Natural killer cell (primary cell): ENCODE data around the gene ETV1. TPM values are rescaled to one million over a fixed set of nuclear protein-coding genes. Genes with fewer than 3 reads are reported as not detected.
A peak's percentile ranks its signal among the peaks of the same experiment; 100 is the strongest.

Experiments
- ATAC-seq, 3 donors: fragments of 150-1000 bp in 2 of 3; fragments of 200-7000 bp in 1 of 3; cut with Tn5 transposase; 1 replicate in 1 of 3; 2 replicates in 2 of 3; pipeline ENCODE4 v1.10.0; 2021; ENCODE audit warnings: mild to moderate bottlenecking in 2 of 3, moderate library complexity in 2 of 3
- DNase-seq, 2 donors: peaks; one replicate each; pipeline versions ENCODE4 v3.0.0 to v3.0.0-alpha.2; 2013 to 2021; ENCODE audit warnings: mixed read lengths in 1 of 2
- H3K27ac ChIP-seq: one replicate; pipeline ENCODE4 v1.5.1; 2013; ENCODE audit warnings: mild to moderate bottlenecking, low read length
- H3K27me3 ChIP-seq: one replicate; pipeline ENCODE4 v1.6.1; 2013; ENCODE audit warnings: low read length; ENCODE audit not compliant: control insufficient read depth, insufficient read depth
- H3K36me3 ChIP-seq: one replicate; pipeline ENCODE4 v1.6.1; 2013; ENCODE audit warnings: low read length; ENCODE audit not compliant: control insufficient read depth, insufficient read depth
- H3K4me1 ChIP-seq: one replicate; pipeline ENCODE4 v1.6.1; 2013; ENCODE audit warnings: low read length; ENCODE audit not compliant: control insufficient read depth, insufficient read depth
- H3K4me3 ChIP-seq: one replicate; pipeline ENCODE4 v1.5.1; 2013; ENCODE audit warnings: low read length
- H3K9me3 ChIP-seq: one replicate; pipeline ENCODE4 v1.6.1; 2013; ENCODE audit warnings: low read length; ENCODE audit not compliant: control insufficient read depth, insufficient read depth
- H3K27ac Mint-ChIP-seq, 2 donors: one replicate each; pipeline ENCODE4 v1.8.0; 2022; ENCODE audit warnings: mild to moderate bottlenecking in 2 of 2, mixed read lengths in 2 of 2, moderate library complexity in 1 of 2
- H3K27me3 Mint-ChIP-seq, 2 donors: one replicate each; pipeline ENCODE4 v1.8.0; 2022; ENCODE audit warnings: low read depth in 2 of 2, mixed read lengths in 2 of 2
- H3K36me3 Mint-ChIP-seq: one replicate; pipeline ENCODE4 v1.8.0; 2022; ENCODE audit warnings: mixed read lengths
- H3K4me1 Mint-ChIP-seq, 2 donors: one replicate each; pipeline ENCODE4 v1.8.0; 2022; ENCODE audit warnings: mixed read lengths in 2 of 2
- H3K4me3 Mint-ChIP-seq: one replicate; pipeline ENCODE4 v1.8.0; 2022; ENCODE audit warnings: mild to moderate bottlenecking, moderate library complexity, mixed read lengths
- H3K9me3 Mint-ChIP-seq, 2 donors: one replicate each; pipeline ENCODE4 v1.8.0; 2022; ENCODE audit warnings: mixed read lengths in 2 of 2
- CTCF ChIP-seq: fragments of 200-600 bp; IDR thresholded peaks from one replicate; pipeline ENCODE4 v1.8.0; 2022; ENCODE audit warnings: antibody characterized with exemption
- WGBS: methylation state at CpG from one replicate; pipeline ENCODE4 v1.1.7; 2013; ENCODE audit warnings: missing lambda C conversion rate; ENCODE audit not compliant: insufficient coverage; 5-methylcytosine and 5-hydroxymethylcytosine counted together
- intact Hi-C: fragments of 100-400 bp; cut with micrococcal nuclease; formaldehyde crosslinking; loops from one replicate; pipeline ENCODE4 v1.14.2; 2022
- total RNA-seq, 4 donors: library from RNA; stranded (reverse); fragments of 120-200 nt in 1 of 4; gene quantifications; one replicate each; pipeline versions ENCODE4 v1.2.3 to v1.2.4, GENCODE V29; 2013 to 2022

ETV1 gene
- total RNA-seq, 3 donors from 2014 or later (not counting 1 experiment from before 2014, with no cell fraction given), result 0.53 TPM; not detected in 2

GRCh38 chr7:14009453-14010418 lies 20.3 kb upstream of the ETV1 start:
- Mint-ChIP-seq H3K9me3 (no peaks in the 10 kb centered on the region), H3K27me3 (peaks cover 0 to 7% of the 10 kb centered on the region in 2 donors), H3K36me3 (no peaks in the 10 kb centered on the region), H3K4me3 (peak overlapping the region; percentile 42), H3K4me1 (peaks cover 0 to 9% of the 10 kb centered on the region in 2 donors), H3K27ac (peak overlapping the region in 1 of 2 donors; percentile 35)
- no peak overlapping the region for H3K27ac ChIP-seq
- H3K4me1 ChIP-seq, result no peaks in the 10 kb centered on the region
- no peaks in the 10 kb centered on the region for H3K27me3 ChIP-seq
- peak overlapping the region; percentile 7 for H3K4me3 ChIP-seq
- no peaks in the 10 kb centered on the region for H3K36me3 ChIP-seq
- TF ChIP-seq CTCF, result no peak
- H3K9me3 ChIP-seq, result no peaks in the 10 kb centered on the region
- 77% methylated on average over 6 of the region's 10 CpGs for WGBS
- intact Hi-C loops, result no loop called here
- peak in 1 of 2 donors; percentile 8 for DNase-seq
- ATAC-seq, result peak; percentile 49 to 64 (median 50)

GRCh38 chr7:14001139-14001538 lies 11.7 kb upstream of the ETV1 start:
- H3K9me3 ChIP-seq, result no peaks in the 10 kb centered on the region

GRCh38 chr7:14000247-14000646 lies 10.8 kb upstream of the ETV1 start:
- intact Hi-C loops, result no loop called here
- H3K9me3 Mint-ChIP-seq, result no peaks in the 10 kb centered on the region
- H3K4me3 ChIP-seq, result no peak overlapping the region
- no peaks in the 10 kb centered on the region for H3K27me3 ChIP-seq
- no peak for ATAC-seq
- 83% methylated on average over 1 of the region's 1 CpG for WGBS
- H3K4me1 ChIP-seq, result no peaks in the 10 kb centered on the region
- no peaks in the 10 kb centered on the region for H3K36me3 ChIP-seq
- TF ChIP-seq CTCF, result no peak
- H3K36me3 Mint-ChIP-seq, result no peaks in the 10 kb centered on the region
- H3K27me3 Mint-ChIP-seq, result peaks cover 0 to 5% of the 10 kb centered on the region in 2 donors
- DNase-seq, result no peak
- H3K4me3 Mint-ChIP-seq, result no peak overlapping the region
- no peak overlapping the region for H3K27ac ChIP-seq
- no peaks in the 10 kb centered on the region for H3K4me1 Mint-ChIP-seq
- no peak overlapping the region for H3K27ac Mint-ChIP-seq
- H3K9me3 ChIP-seq, result no peaks in the 10 kb centered on the region

More at GRCh38 chr7:14001139-14001538, 11.7 kb upstream of the ETV1 start:
- H3K27ac ChIP-seq, result no peak overlapping the region
- Mint-ChIP-seq H3K9me3 (no peaks in the 10 kb centered on the region), H3K36me3 (no peaks in the 10 kb centered on the region), H3K4me3 (no peak overlapping the region), H3K27me3 (peaks cover 0 to 10% of the 10 kb centered on the region in 2 donors), H3K27ac (no peak overlapping the region), H3K4me1 (no peaks in the 10 kb centered on the region)
- WGBS, result 76% methylated on average over 3 of the region's 3 CpGs
- no peak overlapping the region for H3K4me3 ChIP-seq
- DNase-seq (no peak), ATAC-seq (no peak)
- no peaks in the 10 kb centered on the region for H3K36me3 ChIP-seq
- H3K27me3 ChIP-seq, result no peaks in the 10 kb centered on the region
- no peak for TF ChIP-seq CTCF
- no peaks in the 10 kb centered on the region for H3K4me1 ChIP-seq
- intact Hi-C loops, result no loop called here
